Activated CD4-positive, alpha-beta memory T cell treated with anti-CD3 and anti-CD28 coated beads for 36 hours (primary cell): ENCODE measurements around the gene NEURL1B. TPM values are rescaled to one million over a fixed set of nuclear protein-coding genes. Genes with fewer than 3 reads are reported as not detected.
A peak's percentile ranks its signal among the peaks of the same experiment; 100 is the strongest.

Source experiments
- CTCF ChIA-PET: fragments of 350-600 bp; sonication (Branson Sonifier 250); formaldehyde crosslinking; loops from one replicate; lab custom pipeline; 2021; ENCODE audit warnings: antibody characterized with exemption, inconsistent platforms; lab: Charles Lee
- POLR2A ChIA-PET: fragments of 350-600 bp; sonication (Branson Sonifier 250); formaldehyde crosslinking; loops from one replicate; lab custom pipeline; 2021; ENCODE audit warnings: antibody characterized with exemption; lab: Charles Lee
- DNase-seq: peaks from one replicate; pipeline ENCODE4 v3.0.0-alpha.2; 2020
- H3K27ac Mint-ChIP-seq: one replicate; pipeline ENCODE4 v1.8.0; 2021; ENCODE audit warnings: mixed read lengths
- H3K27me3 Mint-ChIP-seq: one replicate; pipeline ENCODE4 v1.8.0; 2021; ENCODE audit warnings: mixed read lengths
- H3K36me3 Mint-ChIP-seq: one replicate; pipeline ENCODE4 v1.8.0; 2021; ENCODE audit warnings: mixed read lengths
- H3K4me1 Mint-ChIP-seq: one replicate; pipeline ENCODE4 v1.8.0; 2021; ENCODE audit warnings: low read depth, mixed read lengths
- H3K4me3 Mint-ChIP-seq: one replicate; pipeline ENCODE4 v1.8.0; 2021; ENCODE audit warnings: mild to moderate bottlenecking, mixed read lengths
- H3K9me3 Mint-ChIP-seq: one replicate; pipeline ENCODE4 v1.8.0; 2021; ENCODE audit warnings: mixed read lengths
- intact Hi-C: fragments of 100-400 bp; cut with micrococcal nuclease; formaldehyde crosslinking; loops from one replicate; pipeline ENCODE4 v1.15.1; 2023
- total RNA-seq, 2 experiments: library from RNA; stranded (reverse); gene quantifications; one replicate each; pipeline ENCODE4 v1.2.3, GENCODE V29; 2021

The NEURL1B gene
- total RNA-seq, 2 experiments from 2014 or later: 0.29 to 0.38 TPM

GRCh38 chr5:172712610-172713009 is 71.5 kb downstream of the NEURL1B start:
- DNase-seq: no peak
- Mint-ChIP-seq H3K36me3 (no peaks in the 10 kb centered on the region), H3K27ac (no peak overlapping the region), H3K27me3 (peaks cover 11% of the 10 kb centered on the region), H3K9me3 (no peaks in the 10 kb centered on the region), H3K4me1 (no peaks in the 10 kb centered on the region), H3K4me3 (peak overlapping the region; percentile 8)
- POLR2A ChIA-PET: no interaction called here
- intact Hi-C loops: loop anchor here (1.0 to 10.0 kb wide), 2 partner anchors 247 to 622 kb away; partner anchors contain the start of gene RPL26L1
- CTCF ChIA-PET: interaction anchor here (0.7 to 11.8 kb wide), 8 partner anchors 10 to 253 kb away, joined by 4 to 393 read pairs (median 8); no protein-coding TSS in a partner anchor

GRCh38 chr5:172713113-172713808 is 72.2 kb downstream of the NEURL1B start:
- intact Hi-C loops: loop anchor here (1.0 to 10.0 kb wide), 2 partner anchors 246 to 622 kb away; partner anchors contain the start of gene RPL26L1
- Mint-ChIP-seq H3K27ac (no peak overlapping the region), H3K4me3 (peak overlapping the region; percentile 8), H3K27me3 (peaks cover 9% of the 10 kb centered on the region), H3K9me3 (no peaks in the 10 kb centered on the region), H3K36me3 (no peaks in the 10 kb centered on the region), H3K4me1 (no peaks in the 10 kb centered on the region)
- ChIA-PET CTCF (interaction anchor here (0.7 to 11.8 kb wide), 15 partner anchors 11 to 578 kb away, joined by 3 to 393 read pairs (median 5); partner anchors contain the start of gene DUSP1), POLR2A (interaction anchor here (0.8 kb wide), 1 partner anchor 59 kb away, joined by 3 read pairs; no protein-coding TSS in a partner anchor)
- peak; percentile 76 for DNase-seq

GRCh38 chr5:172713809-172714490 is 72.9 kb downstream of the NEURL1B start:
- Mint-ChIP-seq H3K27ac (no peak overlapping the region), H3K4me3 (no peak overlapping the region), H3K27me3 (peaks cover 9% of the 10 kb centered on the region), H3K36me3 (no peaks in the 10 kb centered on the region), H3K9me3 (no peaks in the 10 kb centered on the region), H3K4me1 (no peaks in the 10 kb centered on the region)
- intact Hi-C loops: loop anchor here (1.0 to 10.0 kb wide), 2 partner anchors 245 to 621 kb away; partner anchors contain the start of gene RPL26L1
- ChIA-PET CTCF (interaction anchor here (0.6 to 11.8 kb wide), 48 partner anchors 9 to 577 kb away, joined by 3 to 393 read pairs (median 4); partner anchors contain the start of genes DUSP1 and NEURL1B), POLR2A (interaction anchor here (0.8 to 1.0 kb wide), 3 partner anchors 51 to 270 kb away, joined by 3 read pairs; partner anchors contain the start of gene ATP6V0E1)
- DNase-seq: no peak

GRCh38 chr5:172714491-172715420 is 73.7 kb downstream of the NEURL1B start:
- H3K9me3 Mint-ChIP-seq: no peaks in the 10 kb centered on the region

GRCh38 chr5:172715421-172715780 is 74.3 kb downstream of the NEURL1B start:
- no peak for DNase-seq
- Mint-ChIP-seq H3K36me3 (no peaks in the 10 kb centered on the region), H3K9me3 (no peaks in the 10 kb centered on the region), H3K4me3 (no peak overlapping the region), H3K27ac (no peak overlapping the region), H3K4me1 (no peaks in the 10 kb centered on the region), H3K27me3 (peaks cover 6% of the 10 kb centered on the region)
- ChIA-PET CTCF (interaction anchor here (0.6 to 11.8 kb wide), 41 partner anchors 7 to 616 kb away, joined by 3 to 393 read pairs (median 4); partner anchors contain the start of genes DUSP1 and RPL26L1), POLR2A (interaction anchor here (0.5 to 1.2 kb wide), 2 partner anchors 201 to 217 kb away, joined by 3 to 4 read pairs; no protein-coding TSS in a partner anchor)
- intact Hi-C loops: loop anchor here (5.0 to 10.0 kb wide), 2 partner anchors 122 to 619 kb away; no protein-coding TSS in a partner anchor

More at GRCh38 chr5:172714491-172715420, 73.7 kb downstream of the NEURL1B start:
- Mint-ChIP-seq H3K27me3 (peaks cover 7% of the 10 kb centered on the region), H3K4me3 (no peak overlapping the region), H3K27ac (no peak overlapping the region), H3K36me3 (no peaks in the 10 kb centered on the region), H3K4me1 (no peaks in the 10 kb centered on the region)
- CTCF ChIA-PET: interaction anchor here (0.6 to 11.8 kb wide), 58 partner anchors 8 to 617 kb away, joined by 3 to 393 read pairs (median 4); partner anchors contain the start of genes DUSP1, NEURL1B and RPL26L1
- DNase-seq: peak; percentile 72
- POLR2A ChIA-PET: interaction anchor here (0.5 to 1.2 kb wide), 4 partner anchors 50 to 269 kb away, joined by 3 to 4 read pairs (median 3); partner anchors contain the start of gene ATP6V0E1
- intact Hi-C loops: loop anchor here (5.0 to 10.0 kb wide), 2 partner anchors 123 to 620 kb away; no protein-coding TSS in a partner anchor

GRCh38 chr5:172715931-172716682 is 75.0 kb downstream of the NEURL1B start:
- Mint-ChIP-seq H3K27ac (no peak overlapping the region), H3K4me3 (no peak overlapping the region), H3K9me3 (no peaks in the 10 kb centered on the region), H3K36me3 (no peaks in the 10 kb centered on the region), H3K27me3 (peaks cover 3% of the 10 kb centered on the region), H3K4me1 (no peaks in the 10 kb centered on the region)
- intact Hi-C loops: loop anchor here (1.0 to 10.0 kb wide), 4 partner anchors 56 to 619 kb away; partner anchors contain the start of gene BNIP1
- no peak for DNase-seq
- CTCF ChIA-PET: interaction anchor here (0.7 to 2.0 kb wide), 21 partner anchors 9 to 276 kb away, joined by 3 to 59 read pairs (median 4); partner anchors contain the start of genes DUSP1 and RPL26L1
- POLR2A ChIA-PET: interaction anchor here (0.8 kb wide), 1 partner anchor 61 kb away, joined by 4 read pairs; no protein-coding TSS in a partner anchor

GRCh38 chr5:172716796-172717313 is 75.8 kb downstream of the NEURL1B start:
- intact Hi-C loops: loop anchor here (1.0 to 10.0 kb wide), 5 partner anchors 55 to 618 kb away; partner anchors contain the start of gene BNIP1

GRCh38 chr5:172717481-172718195 is 76.6 kb downstream of the NEURL1B start:
- H3K27ac Mint-ChIP-seq: no peak overlapping the region
- H3K9me3 Mint-ChIP-seq: no peaks in the 10 kb centered on the region
- no peaks in the 10 kb centered on the region for H3K27me3 Mint-ChIP-seq
- H3K4me1 Mint-ChIP-seq: peaks cover 12% of the 10 kb centered on the region
- ChIA-PET POLR2A (no interaction called here), CTCF (interaction anchor here (0.7 to 2.0 kb wide), 19 partner anchors 11 to 241 kb away, joined by 3 to 59 read pairs (median 4); partner anchors contain the start of genes DUSP1 and RPL26L1)
- no peaks in the 10 kb centered on the region for H3K36me3 Mint-ChIP-seq
- no peak for DNase-seq
- no peak overlapping the region for H3K4me3 Mint-ChIP-seq
- intact Hi-C loops: loop anchor here (1.0 to 10.0 kb wide), 4 partner anchors 120 to 617 kb away; partner anchors contain the start of gene BNIP1

More at GRCh38 chr5:172716796-172717313, 75.8 kb downstream of the NEURL1B start:
- Mint-ChIP-seq H3K4me3 (no peak overlapping the region), H3K36me3 (no peaks in the 10 kb centered on the region), H3K4me1 (peaks cover 5% of the 10 kb centered on the region), H3K27me3 (no peaks in the 10 kb centered on the region), H3K27ac (no peak overlapping the region), H3K9me3 (no peaks in the 10 kb centered on the region)
- CTCF ChIA-PET: interaction anchor here (0.7 to 2.0 kb wide), 23 partner anchors 10 to 277 kb away, joined by 3 to 59 read pairs (median 4); partner anchors contain the start of genes DUSP1 and RPL26L1
- DNase-seq: peak; percentile 87
- POLR2A ChIA-PET: interaction anchor here (0.8 kb wide), 1 partner anchor 61 kb away, joined by 4 read pairs; no protein-coding TSS in a partner anchor

GRCh38 chr5:172718527-172719114 is 77.6 kb downstream of the NEURL1B start:
- no peaks in the 10 kb centered on the region for H3K9me3 Mint-ChIP-seq
- H3K27me3 Mint-ChIP-seq: no peaks in the 10 kb centered on the region
- ChIA-PET POLR2A (no interaction called here), CTCF (interaction anchor here (2.2 kb wide), 1 partner anchor 213 kb away, joined by 20 read pairs; no protein-coding TSS in a partner anchor)
- peaks cover 12% of the 10 kb centered on the region for H3K4me1 Mint-ChIP-seq
- DNase-seq: no peak
- no peaks in the 10 kb centered on the region for H3K36me3 Mint-ChIP-seq
- H3K4me3 Mint-ChIP-seq: no peak overlapping the region
- intact Hi-C loops: loop anchor here (5.0 to 10.0 kb wide), 2 partner anchors 119 to 616 kb away; no protein-coding TSS in a partner anchor
- no peak overlapping the region for H3K27ac Mint-ChIP-seq
